H9 (cell line): ENCODE results near the gene CXCL8. TPM values are rescaled to one million over a fixed set of nuclear protein-coding genes. Genes with fewer than 3 reads are reported as not detected.

ENCODE experiments used
- DNase-seq: peaks from one replicate; pipeline ENCODE4 v3.0.0-alpha.2; 2017
- H2AFZ ChIP-seq: one replicate; pipeline ENCODE4 v1.6.1; 2013; ENCODE audit warnings: mild to moderate bottlenecking, low read length, control low read depth, moderate library complexity
- H2AK5ac ChIP-seq: 2 replicates; pipeline ENCODE4 v1.6.1; 2013; ENCODE audit warnings: low read length, control low read depth, mixed read lengths; ENCODE audit not compliant: insufficient read length
- H2BK120ac ChIP-seq: one replicate; pipeline ENCODE4 v1.6.1; 2013; ENCODE audit warnings: low read depth, mild to moderate bottlenecking, low read length, control low read depth, inconsistent platforms; ENCODE audit not compliant: poor library complexity, severe bottlenecking
- H2BK12ac ChIP-seq: 2 replicates; pipeline ENCODE4 v1.6.1; 2013; ENCODE audit warnings: low read length, control low read depth, mixed read lengths, low read depth; ENCODE audit not compliant: insufficient read length
- H2BK15ac ChIP-seq: 2 replicates; pipeline ENCODE4 v1.6.1; 2013; ENCODE audit warnings: low read depth, low read length, control low read depth
- H2BK20ac ChIP-seq: one replicate; pipeline ENCODE4 v1.6.1; 2013; ENCODE audit warnings: low read depth, mild to moderate bottlenecking, low read length, control low read depth, inconsistent platforms; ENCODE audit not compliant: poor library complexity, severe bottlenecking
- H2BK5ac ChIP-seq: 2 replicates; pipeline ENCODE4 v1.6.1; 2013; ENCODE audit warnings: low read length, control low read depth, mixed read lengths; ENCODE audit not compliant: insufficient read length
- H3K14ac ChIP-seq: 2 replicates; pipeline ENCODE4 v1.6.1; 2013; ENCODE audit warnings: low read length, control low read depth; ENCODE audit not compliant: insufficient read depth
- H3K18ac ChIP-seq: 2 replicates; pipeline ENCODE4 v1.6.1; 2013; ENCODE audit warnings: low read depth, mild to moderate bottlenecking, mixed read lengths, low read length, control low read depth; ENCODE audit not compliant: insufficient read length
- H3K23ac ChIP-seq: 2 replicates; pipeline ENCODE4 v1.6.1; 2013; ENCODE audit warnings: low read length, control low read depth, mixed read lengths, low read depth; ENCODE audit not compliant: insufficient read length
- H3K23me2 ChIP-seq: 2 replicates; pipeline ENCODE4 v1.6.1; 2013; ENCODE audit warnings: low read depth, mild to moderate bottlenecking, mixed read lengths, low read length, control low read depth; ENCODE audit not compliant: insufficient read length, poor library complexity, severe bottlenecking
- H3K27ac ChIP-seq: 2 replicates; pipeline ENCODE4 v1.5.1; 2013; ENCODE audit warnings: low read length, control low read depth, mixed read lengths, low read depth; ENCODE audit not compliant: insufficient read length
- H3K27me3 ChIP-seq: 2 replicates; pipeline ENCODE4 v1.6.1; 2013; ENCODE audit warnings: low read length, control low read depth, inconsistent platforms; ENCODE audit not compliant: insufficient read depth
- H3K4ac ChIP-seq: 2 replicates; pipeline ENCODE4 v1.6.1; 2013; ENCODE audit warnings: low read depth, mild to moderate bottlenecking, control low read depth, inconsistent platforms, low read length, moderate library complexity
- H3K4me1 ChIP-seq: 2 replicates; pipeline ENCODE4 v1.6.1; 2013; ENCODE audit warnings: low read length, control low read depth, inconsistent platforms; ENCODE audit not compliant: insufficient read depth
- H3K4me2 ChIP-seq: 2 replicates; pipeline ENCODE4 v1.6.1; 2013; ENCODE audit warnings: low read length, control low read depth, mixed read lengths; ENCODE audit not compliant: insufficient read length, insufficient read depth
- H3K56ac ChIP-seq: 2 replicates; pipeline ENCODE4 v1.6.1; 2013; ENCODE audit warnings: low read depth, mild to moderate bottlenecking, mixed read lengths, low read length, control low read depth; ENCODE audit not compliant: insufficient read length
- H3K79me1 ChIP-seq: 2 replicates; pipeline ENCODE4 v1.6.1; 2013; ENCODE audit warnings: low read depth, mild to moderate bottlenecking, moderate library complexity, low read length, control low read depth, inconsistent platforms; ENCODE audit not compliant: insufficient read depth, poor library complexity, severe bottlenecking
- H3K79me2 ChIP-seq: 2 replicates; pipeline ENCODE4 v1.6.1; 2013; ENCODE audit warnings: low read length, control low read depth, inconsistent platforms; ENCODE audit not compliant: insufficient read depth
- H3K9ac ChIP-seq: 2 replicates; pipeline ENCODE4 v1.6.1; 2013; ENCODE audit warnings: low read length, control low read depth, mixed read lengths; ENCODE audit not compliant: insufficient read length; ENCODE audit errors: extremely low read depth
- H3K9me3 ChIP-seq: one replicate; pipeline ENCODE4 v1.6.1; 2013; ENCODE audit warnings: low read depth, low read length, inconsistent platforms; ENCODE audit not compliant: control insufficient read depth
- H3T11ph ChIP-seq: one replicate; pipeline ENCODE4 v1.6.1; 2013; ENCODE audit warnings: mild to moderate bottlenecking, low read length, control low read depth, inconsistent platforms
- H4K20me1 ChIP-seq: one replicate; pipeline ENCODE4 v1.6.1; 2013; ENCODE audit not compliant: control insufficient read depth, insufficient read length, insufficient read depth
- H4K5ac ChIP-seq: 2 replicates; pipeline ENCODE4 v1.6.1; 2013; ENCODE audit warnings: low read depth, mild to moderate bottlenecking, mixed read lengths, low read length, control low read depth; ENCODE audit not compliant: insufficient read length
- H4K8ac ChIP-seq: replicated peaks from 2 replicates; pipeline ENCODE4 v1.6.1; 2013; ENCODE audit warnings: low read length, control low read depth, mixed read lengths, low read depth; ENCODE audit not compliant: insufficient read length
- H4K91ac ChIP-seq: 2 replicates; pipeline ENCODE4 v1.6.1; 2013; ENCODE audit warnings: low read depth, mild to moderate bottlenecking, moderate library complexity, mixed read lengths, low read length, control low read depth; ENCODE audit not compliant: insufficient read length
- H3K27ac Mint-ChIP-seq, 3 experiments: 2 replicates in 2 of 3; 3 replicates in 1 of 3; pipeline ENCODE4 v1.8.0; 2020 to 2021; ENCODE audit warnings: mixed read lengths in 3 of 3, mild to moderate bottlenecking in 1 of 3, moderate library complexity in 1 of 3
- H3K27me3 Mint-ChIP-seq: 2 replicates; pipeline ENCODE4 v1.8.0; 2021; ENCODE audit warnings: low read depth, mild to moderate bottlenecking, moderate library complexity, mixed read lengths
- H3K36me3 Mint-ChIP-seq, 3 experiments: 2 replicates in 2 of 3; 3 replicates in 1 of 3; pipeline ENCODE4 v1.8.0; 2020 to 2021; ENCODE audit warnings: low read depth in 3 of 3, mixed read lengths in 3 of 3; ENCODE audit not compliant: insufficient read depth in 1 of 3
- H3K4me1 Mint-ChIP-seq, 2 experiments: 2 replicates each; pipeline ENCODE4 v1.8.0; 2020; ENCODE audit warnings: mixed read lengths in 2 of 2
- H3K4me3 Mint-ChIP-seq, 2 experiments: 2 replicates in 1 of 2; 3 replicates in 1 of 2; pipeline ENCODE4 v1.8.0; 2020 to 2021; ENCODE audit warnings: mild to moderate bottlenecking in 2 of 2, mixed read lengths in 2 of 2, moderate library complexity in 1 of 2
- H3K9me3 Mint-ChIP-seq, 2 experiments: 2 replicates in 1 of 2; 3 replicates in 1 of 2; pipeline ENCODE4 v1.8.0; 2020; ENCODE audit warnings: mild to moderate bottlenecking in 2 of 2, mixed read lengths in 2 of 2, moderate library complexity in 1 of 2
- CTCF ChIP-seq: fragments of 200-600 bp; sonication (generic); conservative IDR thresholded peaks from 3 replicates; pipeline ENCODE4 v1.8.0; 2021; ENCODE audit warnings: antibody characterized with exemption, mild to moderate bottlenecking
- WGBS: extraction: QIAGEN DNeasy Blood & Tissue Kit; methylation state at CpG from one replicate; pipeline ENCODE4 v1.1.7; 2013; ENCODE audit warnings: missing lambda C conversion rate, low lambda C conversion rate, mixed read lengths; ENCODE audit not compliant: insufficient read length; ENCODE audit errors: extremely low coverage; 5-methylcytosine and 5-hydroxymethylcytosine counted together
- total RNA-seq: library from RNA; stranded (reverse); gene quantifications from 2 replicates; pipeline ENCODE4 v1.2.1, GENCODE V29; 2021

The CXCL8 gene
- total RNA-seq, 1 experiment from 2014 or later, result not detected

GRCh38 chr4:73730292-73730691 lies 10.1 kb upstream of the CXCL8 start:
- peaks cover 2 to 6% of the 10 kb centered on the region in 2 experiments; a peak in 2 of 4 replicates for H3K4me1 Mint-ChIP-seq
- H3K4ac ChIP-seq, result no peak overlapping the region
- no peak overlapping the region for H4K91ac ChIP-seq
- no peak overlapping the region for H3T11ph ChIP-seq
- H3K79me2 ChIP-seq, result no peaks in the 10 kb centered on the region
- no peak overlapping the region for H2AK5ac ChIP-seq
- no peak overlapping the region for H2BK20ac ChIP-seq
- H3K23me2 ChIP-seq, result no peaks in the 10 kb centered on the region
- H2BK15ac ChIP-seq, result no peak overlapping the region
- no peaks in the 10 kb centered on the region for H3K27me3 Mint-ChIP-seq
- no peak overlapping the region for H3K4me2 ChIP-seq
- no peak overlapping the region for H4K5ac ChIP-seq
- no peak overlapping the region for H2AFZ ChIP-seq
- no peaks in the 10 kb centered on the region for H3K9me3 Mint-ChIP-seq
- no peaks in the 10 kb centered on the region for H4K20me1 ChIP-seq
- no peak for DNase-seq
- no peak overlapping the region for H3K14ac ChIP-seq
- no peak overlapping the region for H3K4me3 Mint-ChIP-seq
- no peaks in the 10 kb centered on the region for H3K9me3 ChIP-seq
- no CpG with 5 or more reads among the region's 2 CpGs for WGBS
- no peak overlapping the region for H2BK12ac ChIP-seq
- H2BK5ac ChIP-seq, result no peak overlapping the region
- no peaks in the 10 kb centered on the region for H3K27me3 ChIP-seq
- H2BK120ac ChIP-seq, result no peak overlapping the region
- H3K23ac ChIP-seq, result no peak overlapping the region
- no peak overlapping the region for H3K27ac Mint-ChIP-seq
- no peak overlapping the region for H3K9ac ChIP-seq
- no peaks in the 10 kb centered on the region for H3K79me1 ChIP-seq
- H3K18ac ChIP-seq, result no peak overlapping the region
- no peak overlapping the region for H4K8ac ChIP-seq
- H3K36me3 Mint-ChIP-seq, result no peaks in the 10 kb centered on the region; a peak in 1 of 7 replicates
- H3K27ac ChIP-seq, result no peak overlapping the region
- no peak for TF ChIP-seq CTCF
- H3K56ac ChIP-seq, result no peak overlapping the region
- H3K4me1 ChIP-seq, result peaks cover 2% of the 10 kb centered on the region; the same call in 1 of the 2 replicates
